Mucosa of descending colon (tissue), 3 donors: ENCODE measurements around the gene HMGN3. TPM values are rescaled to one million over a fixed set of nuclear protein-coding genes. Genes with fewer than 3 reads are reported as not detected.

Experiments used
- ATAC-seq: fragments of 200-7000 bp; cut with Tn5 transposase; one replicate; pipeline ENCODE4 v1.9.1; 2020; ENCODE audit warnings: mild to moderate bottlenecking, moderate library complexity
- DNase-seq, 3 donors: peaks; one replicate each; pipeline ENCODE4 v3.0.0-alpha.2; 2020
- H3K36me3 ChIP-seq: fragments of 200-600 bp; one replicate; pipeline ENCODE4 v1.8.0; 2021; ENCODE audit warnings: low read depth, mild to moderate bottlenecking
- H3K4me1 ChIP-seq: fragments of 200-600 bp; one replicate; pipeline ENCODE4 v1.8.0; 2021; ENCODE audit warnings: low read depth, mild to moderate bottlenecking
- H3K4me3 ChIP-seq: fragments of 200-600 bp; one replicate; pipeline ENCODE4 v1.8.0; 2021; ENCODE audit warnings: mild to moderate bottlenecking
- H3K9me3 ChIP-seq: fragments of 200-600 bp; one replicate; pipeline ENCODE4 v1.8.0; 2021; ENCODE audit warnings: mild to moderate bottlenecking
- CTCF ChIP-seq: fragments of 200-600 bp; IDR thresholded peaks from one replicate; pipeline ENCODE4 v1.8.0; 2022; ENCODE audit warnings: antibody characterized with exemption, mild to moderate bottlenecking
- intact Hi-C, 2 donors: fragments of 100-400 bp; cut with DNase I in 1 of 2; cut with micrococcal nuclease in 1 of 2; formaldehyde crosslinking; loops; one replicate each; pipeline versions ENCODE4 v1.11.0 to v1.11.1; 2022; cut with DNase I, micrococcal nuclease
- total RNA-seq, 3 donors: library from RNA; stranded (reverse); fragmentation: NEBNext Ultra II Directional in 2 of 3; extraction: Animal tissue kit (Norgen Biotek cat#: 25700) in 2 of 3; gene quantifications; one replicate each; pipeline versions ENCODE4 v1.2.1 to v1.2.4, GENCODE V29; 2021 to 2023
- donor health status: DM: no; HTN: no; CAD: no; lungs with moderate emphysema.
- donor health status: DM: no; HTN: no; CAD: no.
- donor health status: DM: no; HTN: yes; CAD: no.

The HMGN3 gene
- total RNA-seq, 3 donors from 2014 or later = 24.4 to 48.0 (median 42.6) TPM

GRCh38 chr6:79225717-79226599 is 8.5 kb downstream of the HMGN3 start:
- no peaks in the 10 kb centered on the region for H3K4me1 ChIP-seq
- DNase-seq (no peak), ATAC-seq (no peak)
- H3K36me3 ChIP-seq = no peaks in the 10 kb centered on the region
- TF ChIP-seq CTCF = no peak
- H3K4me3 ChIP-seq = no peak overlapping the region
- intact Hi-C loops = no loop called here
- no peaks in the 10 kb centered on the region for H3K9me3 ChIP-seq

GRCh38 chr6:79223611-79224404 is 10.7 kb downstream of the HMGN3 start:
- Histone ChIP-seq H3K36me3 (no peaks in the 10 kb centered on the region), H3K4me3 (no peak overlapping the region), H3K9me3 (no peaks in the 10 kb centered on the region), H3K4me1 (no peaks in the 10 kb centered on the region)
- no peak for TF ChIP-seq CTCF
- no peak for ATAC-seq
- intact Hi-C loops = no loop called here
- DNase-seq = no peak

- Histone ChIP-seq H3K4me3 (no peak overlapping the region), H3K36me3 (no peaks in the 10 kb centered on the region), H3K9me3 (no peaks in the 10 kb centered on the region), H3K4me1 (no peaks in the 10 kb centered on the region)
- DNase-seq (no peak), ATAC-seq (no peak)
- intact Hi-C loops = no loop called here
- no peak for TF ChIP-seq CTCF
Measured at GRCh38 chr6:79215213-79215824, 19.2 kb downstream of the HMGN3 start.

GRCh38 chr6:79212859-79213258 is 21.6 kb downstream of the HMGN3 start:
- DNase-seq (no peak), ATAC-seq (no peak)
- no peaks in the 10 kb centered on the region for H3K36me3 ChIP-seq
- no peak for TF ChIP-seq CTCF
- no peak overlapping the region for H3K4me3 ChIP-seq
- no peaks in the 10 kb centered on the region for H3K4me1 ChIP-seq
- intact Hi-C loops = no loop called here
- H3K9me3 ChIP-seq = no peaks in the 10 kb centered on the region

- Histone ChIP-seq H3K36me3 (no peaks in the 10 kb centered on the region), H3K4me1 (no peaks in the 10 kb centered on the region), H3K4me3 (no peak overlapping the region), H3K9me3 (no peaks in the 10 kb centered on the region)
- ATAC-seq (no peak), DNase-seq (no peak)
- no peak for TF ChIP-seq CTCF
- intact Hi-C loops = no loop called here
Measured at GRCh38 chr6:79208816-79209215, 25.7 kb downstream of the HMGN3 start.
